HG03025 (cell line): ENCODE data around the gene CPOX.
"Not testable (repeated sequence)": the region's sequence is repeated elsewhere in the genome, so short reads cannot be mapped to it uniquely, and the experiment has no call there.

Experiments
- ATAC-seq: cut with Tn5 transposase; IDR thresholded peaks from one replicate; pipeline ENCODE4 v1.9.1; 2021; ENCODE audit warnings: mild to moderate bottlenecking, moderate library complexity; ENCODE audit not compliant: unreplicated experiment, low FRiP score

CPOX gene

GRCh38 chr3:98565237-98565643, 28.2 kb downstream of the CPOX start:
- no peak for ATAC-seq

GRCh38 chr3:98564282-98565005, 29.0 kb downstream of the CPOX start:
- peak; percentile 28 for ATAC-seq

- peak; percentile 69 for ATAC-seq
Measured at GRCh38 chr3:98563661-98564281, 29.6 kb downstream of the CPOX start.

- no peak for ATAC-seq
Measured at GRCh38 chr3:98561727-98562521, 31.5 kb downstream of the CPOX start.

- no peak for ATAC-seq
Measured at GRCh38 chr3:98560911-98561310, 32.5 kb downstream of the CPOX start.

GRCh38 chr3:98559769-98560168, 33.6 kb downstream of the CPOX start:
- not testable (repeated sequence) for ATAC-seq

- ATAC-seq, result no peak
Measured at GRCh38 chr3:98558100-98558827, 35.1 kb downstream of the CPOX start.

GRCh38 chr3:98557324-98558010, 35.9 kb downstream of the CPOX start:
- no peak for ATAC-seq

- peak; percentile 78 for ATAC-seq
Measured at GRCh38 chr3:98556164-98557130, 37.0 kb downstream of the CPOX start.

- no peak for ATAC-seq
Measured at GRCh38 chr3:98555025-98555379, 38.4 kb downstream of the CPOX start.

GRCh38 chr3:98554580-98554979, 38.8 kb downstream of the CPOX start:
- no peak for ATAC-seq

- ATAC-seq, result no peak
Measured at GRCh38 chr3:98553753-98554152, 39.7 kb downstream of the CPOX start.

GRCh38 chr3:98553021-98553563, 40.3 kb downstream of the CPOX start:
- ATAC-seq, result no peak

GRCh38 chr3:98552232-98553020, 41.0 kb downstream of the CPOX start:
- no peak for ATAC-seq

GRCh38 chr3:98551754-98552153, 41.7 kb downstream of the CPOX start:
- ATAC-seq, result no peak

- ATAC-seq, result no peak
Measured at GRCh38 chr3:98551236-98551635, 42.2 kb downstream of the CPOX start.

GRCh38 chr3:98550833-98551232, 42.6 kb downstream of the CPOX start:
- ATAC-seq, result no peak

- no peak for ATAC-seq
Measured at GRCh38 chr3:98548544-98548943, 44.9 kb downstream of the CPOX start.
